ENCODE results near the gene FUBP1.
"Not testable (repeated sequence)": the region's sequence is repeated elsewhere in the genome, so short reads cannot be mapped to it uniquely, and the experiment has no call there.

The FUBP1 gene

DNA sequence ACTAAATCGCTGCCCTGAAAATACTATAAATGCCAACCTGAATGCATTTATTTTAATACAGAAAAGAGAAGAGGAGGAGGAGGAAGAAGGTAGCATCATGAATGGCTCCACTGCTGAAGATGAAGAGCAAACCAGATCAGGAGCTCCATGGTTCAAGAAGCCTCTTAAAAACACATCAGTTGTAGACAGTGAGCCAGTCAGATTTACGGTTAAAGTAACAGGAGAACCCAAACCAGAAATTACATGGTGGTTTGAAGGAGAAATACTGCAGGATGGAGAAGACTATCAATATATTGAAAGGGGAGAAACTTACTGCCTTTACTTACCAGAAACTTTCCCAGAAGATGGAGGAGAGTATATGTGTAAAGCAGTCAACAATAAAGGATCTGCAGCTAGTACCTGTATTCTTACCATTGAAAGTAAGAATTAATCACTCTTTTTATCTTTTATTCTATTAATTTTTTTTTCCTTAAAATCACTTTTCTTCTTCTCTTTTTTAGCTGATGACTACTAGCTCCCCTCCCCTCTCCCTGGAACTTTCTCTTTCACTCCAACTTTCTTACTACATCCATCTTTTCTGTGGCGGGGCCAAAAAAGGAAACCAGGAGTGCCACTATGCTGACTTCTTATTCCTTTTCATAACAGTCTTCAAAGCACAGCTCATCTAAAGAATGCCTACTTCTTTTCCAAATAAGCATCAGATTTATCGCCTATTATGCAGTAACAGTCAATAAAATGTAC lies 36.3 kb downstream of the FUBP1 start:
- no peak for DNase-seq

DNA sequence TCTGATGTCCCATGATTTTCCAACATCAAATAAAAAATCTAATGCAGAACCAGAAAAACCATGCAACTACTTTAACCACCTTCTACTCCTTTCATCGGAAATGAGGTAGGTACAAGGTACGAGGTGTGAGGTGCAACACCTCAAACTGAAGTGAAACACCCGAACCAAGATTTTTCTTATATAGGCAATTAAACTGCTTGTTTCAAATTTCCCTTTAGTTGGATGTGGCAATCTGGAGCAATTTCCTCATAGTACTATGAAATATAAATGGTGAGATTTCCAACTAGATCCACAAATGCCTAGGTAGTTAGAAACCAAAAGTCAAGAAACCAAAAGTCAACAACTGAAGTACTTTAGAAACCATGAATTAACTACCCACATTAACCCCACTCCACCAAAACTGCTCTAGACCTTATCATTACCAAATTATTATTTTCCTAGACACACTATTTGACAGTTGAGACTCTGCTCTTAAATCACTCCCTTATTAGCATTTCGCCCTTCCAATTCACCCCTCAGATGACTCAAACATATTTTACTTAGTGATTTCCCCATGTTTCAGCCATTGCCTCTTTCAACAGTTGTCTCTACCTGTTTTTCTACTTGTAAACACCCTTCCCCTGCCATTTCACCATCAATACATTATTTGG lies 37.8 kb downstream of the FUBP1 start:
- DNase-seq: no peak

GRCh38 chr1:77938651-77939050 lies 40.2 kb downstream of the FUBP1 start:
- no peak for DNase-seq

DNA sequence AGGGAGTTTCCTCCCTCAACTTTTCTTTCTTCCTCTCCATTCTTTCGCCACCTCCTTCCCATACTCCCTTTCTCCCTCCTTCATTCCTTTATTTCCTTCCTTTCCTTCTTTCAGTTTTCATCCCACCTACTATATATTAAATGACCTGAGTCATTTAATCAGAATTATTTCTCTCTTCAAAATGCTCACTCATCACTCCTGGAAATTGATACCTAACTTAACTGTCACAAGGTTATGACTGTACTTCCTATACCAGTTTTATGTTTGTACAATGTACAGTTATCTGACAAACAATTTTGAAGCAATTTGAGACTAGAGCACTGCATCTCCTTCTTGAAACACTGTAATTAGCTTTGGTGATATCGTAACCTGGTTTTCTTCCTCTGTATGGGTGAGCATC lies 49.1 kb downstream of the FUBP1 start:
- no peak for DNase-seq

GRCh38 chr1:77927414-77927813 lies 51.5 kb downstream of the FUBP1 start:
- DNase-seq: no peak

GRCh38 chr1:77926561-77927357 lies 52.1 kb downstream of the FUBP1 start:
- DNase-seq: no peak

DNA sequence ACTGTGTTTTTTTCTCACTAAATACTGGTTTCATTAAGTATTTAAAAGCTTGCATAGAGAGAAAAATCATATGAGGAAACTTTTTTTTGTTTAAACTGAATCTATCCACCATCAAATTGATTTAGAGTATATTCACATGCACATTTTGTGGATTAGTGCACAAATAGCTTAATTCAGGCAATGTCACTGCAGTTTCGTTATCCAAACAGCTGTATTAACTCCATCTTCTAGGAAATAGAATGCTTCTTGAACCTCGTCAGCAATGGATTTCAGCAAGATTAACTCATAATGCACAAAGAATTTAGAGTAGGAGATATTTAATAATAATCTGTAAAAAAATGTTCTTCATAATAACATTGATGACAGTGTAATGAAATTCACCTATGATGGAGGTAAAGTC lies 52.9 kb downstream of the FUBP1 start:
- no peak for DNase-seq

- no peak for DNase-seq
These were observed 53.4 kb downstream of the FUBP1 start for GRCh38 chr1:77925518-77925917.

DNA sequence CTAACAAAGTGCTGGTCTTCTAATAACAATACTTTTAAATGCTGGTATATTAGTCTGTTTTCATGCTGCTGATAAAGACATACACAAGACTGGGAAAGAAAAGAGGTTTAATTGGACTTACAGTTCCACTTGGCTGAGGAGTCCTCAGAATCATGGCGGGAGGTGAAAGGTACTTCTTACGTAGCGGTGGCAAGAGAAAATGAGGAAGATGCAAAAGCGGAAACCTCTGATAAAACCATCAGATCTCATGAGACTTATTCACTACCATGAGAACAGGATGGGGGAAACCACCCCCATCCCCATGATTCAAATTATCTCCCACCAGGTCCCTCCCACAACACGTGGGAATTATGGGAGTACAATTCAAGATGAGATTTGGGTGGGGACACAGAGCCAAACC lies 60.0 kb downstream of the FUBP1 start:
- not testable (repeated sequence) for DNase-seq

DNA sequence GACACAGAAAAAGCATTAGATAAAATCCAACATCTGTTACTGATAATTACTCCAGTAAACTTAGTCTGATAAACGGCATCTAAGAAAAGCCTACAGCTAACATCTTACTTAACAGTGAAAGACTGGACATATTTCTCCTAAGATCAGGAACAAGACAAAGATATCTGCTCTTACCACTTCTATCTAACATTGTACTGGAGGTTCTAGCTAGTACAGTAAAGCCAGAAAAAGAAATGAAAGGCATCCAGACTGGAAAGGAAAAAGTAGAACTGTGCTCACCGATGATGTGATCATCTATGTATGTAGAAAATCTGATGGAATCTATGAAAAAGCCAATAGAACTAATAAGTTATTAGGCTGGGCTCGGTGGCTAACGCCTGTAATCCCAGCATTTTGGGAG lies 68.8 kb downstream of the FUBP1 start:
- DNase-seq: no peak

DNA sequence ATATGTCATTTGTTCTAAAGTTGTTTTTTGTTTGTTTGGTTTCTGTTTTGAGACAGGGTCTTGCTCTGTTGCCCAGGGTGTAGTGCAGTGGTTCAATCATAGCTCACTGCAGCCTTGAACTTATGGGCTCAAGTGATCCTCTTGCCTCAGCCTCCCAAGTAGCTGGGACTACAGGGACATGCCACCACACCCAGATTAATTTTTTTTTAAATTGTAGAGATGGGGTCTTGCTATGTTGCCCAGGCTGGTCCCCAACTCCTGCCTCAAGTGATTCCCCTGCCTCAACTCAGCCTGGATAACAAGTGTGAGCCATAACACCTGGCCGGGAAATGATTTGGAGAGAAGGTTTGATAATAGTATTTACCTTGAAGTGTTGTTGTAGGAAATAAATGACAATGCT lies 72.2 kb downstream of the FUBP1 start:
- DNase-seq: no peak

GRCh38 chr1:77906019-77906545 lies 72.8 kb downstream of the FUBP1 start:
- DNase-seq: no peak

- no peak for DNase-seq
These were observed 73.3 kb downstream of the FUBP1 start for GRCh38 chr1:77905603-77906002.

DNA sequence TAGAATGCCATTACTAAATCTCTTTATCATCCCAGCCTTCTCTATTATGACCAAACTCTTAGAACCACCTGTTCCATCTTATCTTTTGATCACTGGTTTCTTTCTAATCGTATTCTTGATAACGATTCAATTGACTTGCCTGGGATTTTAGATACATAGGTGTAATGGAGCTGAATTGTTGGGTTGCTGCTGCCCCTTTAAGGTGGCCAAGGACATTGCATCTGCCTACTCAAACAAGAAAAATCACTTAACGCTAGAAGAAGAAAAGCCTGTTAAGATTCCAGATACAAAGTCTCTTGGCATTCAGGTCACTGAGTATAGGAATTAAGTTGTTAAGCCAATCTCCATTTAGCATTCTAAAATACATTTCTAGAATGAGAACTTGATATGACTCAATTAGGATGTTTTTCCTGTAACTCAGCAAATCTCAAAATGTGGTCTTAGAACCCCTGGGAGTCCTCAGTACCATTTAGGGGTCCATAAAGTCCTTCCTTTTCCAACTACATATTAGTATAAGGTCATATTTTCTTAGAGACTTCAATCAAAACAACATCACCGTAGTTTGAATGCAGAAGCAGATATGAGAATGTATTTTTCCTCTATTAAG lies 78.1 kb downstream of the FUBP1 start:
- DNase-seq: no peak

DNA sequence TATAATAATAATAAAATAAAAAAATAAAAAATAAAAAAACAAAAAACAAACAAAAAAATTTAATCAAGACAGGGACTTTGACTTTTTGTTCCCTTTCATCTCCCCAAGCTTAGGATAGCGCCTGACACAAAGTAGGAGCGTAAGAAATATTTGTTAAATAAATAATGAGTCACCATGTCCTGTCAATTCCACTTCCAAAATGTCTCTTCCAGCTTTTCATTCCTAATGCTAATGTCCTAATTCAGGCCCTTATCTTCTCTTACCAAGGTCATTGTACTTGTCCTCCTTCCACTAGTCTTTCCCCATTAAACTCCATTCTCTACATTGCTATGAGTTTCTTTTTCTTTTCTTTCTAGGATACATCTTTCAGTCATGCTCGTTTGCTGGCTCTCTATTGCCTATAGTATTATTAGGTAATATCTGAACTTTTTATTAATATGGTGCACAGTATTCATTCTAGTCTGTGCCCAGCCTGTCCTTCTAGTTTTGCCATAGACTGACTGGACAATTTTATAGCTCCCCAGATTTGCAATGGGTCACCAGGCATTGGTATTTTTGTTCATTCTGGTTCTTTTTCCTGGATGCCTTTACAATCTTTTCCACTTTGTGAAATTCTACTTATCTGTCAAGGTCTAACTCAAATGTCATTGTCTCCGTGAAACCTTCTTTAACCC lies 79.1 kb downstream of the FUBP1 start:
- DNase-seq: no peak
